Hepatocyte (in vitro differentiated cells): Measurements from ENCODE around the gene SGPP2. TPM values are rescaled to one million over a fixed set of nuclear protein-coding genes. Genes with fewer than 3 reads are reported as not detected.

Experiments used
- DNase-seq: peaks from one replicate; pipeline ENCODE4 v3.0.0-alpha.2; 2016; ENCODE audit warnings: low spot score
- H2AFZ ChIP-seq: fragments of 200-600 bp; sonication (generic); 2 replicates; pipeline ENCODE4 v1.6.0; 2016; ENCODE audit warnings: antibody characterized with exemption, mild to moderate bottlenecking
- H3K27ac ChIP-seq: fragments of 200-600 bp; sonication (generic); 2 replicates; pipeline ENCODE4 v1.5.1; 2016; ENCODE audit warnings: mild to moderate bottlenecking
- H3K27me3 ChIP-seq: fragments of 200-600 bp; sonication (generic); 2 replicates; pipeline ENCODE4 v1.6.1; 2016
- H3K36me3 ChIP-seq: fragments of 200-600 bp; sonication (generic); replicated peaks from 2 replicates; pipeline ENCODE4 v1.5.1; 2016; ENCODE audit warnings: low read depth; ENCODE audit not compliant: insufficient read depth
- H3K4me1 ChIP-seq: fragments of 200-600 bp; sonication (generic); 2 replicates; pipeline ENCODE4 v1.5.1; 2016; ENCODE audit warnings: mild to moderate bottlenecking, moderate library complexity; ENCODE audit not compliant: insufficient read depth
- H3K4me2 ChIP-seq: fragments of 200-600 bp; sonication (generic); 2 replicates; pipeline ENCODE4 v1.6.0; 2016
- H3K4me3 ChIP-seq: fragments of 200-600 bp; sonication (generic); 2 replicates; pipeline ENCODE4 v1.5.1; 2016; ENCODE audit warnings: mild to moderate bottlenecking
- H3K79me2 ChIP-seq: fragments of 200-600 bp; sonication (generic); 2 replicates; pipeline ENCODE4 v1.6.0; 2017; ENCODE audit warnings: mild to moderate bottlenecking
- H3K9me2 ChIP-seq: fragments of 200-600 bp; sonication (generic); replicated peaks from 2 replicates; pipeline ENCODE4 v1.6.0; 2017; ENCODE audit warnings: mild to moderate bottlenecking; ENCODE audit not compliant: insufficient read depth
- H3K9me3 ChIP-seq: fragments of 200-600 bp; sonication (generic); 2 replicates; pipeline ENCODE4 v1.5.1; 2016; ENCODE audit warnings: low read depth, mild to moderate bottlenecking
- H4K20me1 ChIP-seq: fragments of 200-600 bp; sonication (generic); 2 replicates; pipeline ENCODE4 v1.6.0; 2016; ENCODE audit warnings: mild to moderate bottlenecking; ENCODE audit not compliant: insufficient read depth, poor library complexity, severe bottlenecking
- CTCF ChIP-seq: fragments of 200-600 bp; sonication (generic); IDR thresholded peaks from 2 replicates; pipeline ENCODE4 v1.5.1; 2016; ENCODE audit warnings: antibody characterized with exemption, mild to moderate bottlenecking; ENCODE audit not compliant: poor library complexity
- EZH2 ChIP-seq: fragments of 200-600 bp; sonication (generic); IDR thresholded peaks from 2 replicates; pipeline ENCODE4 v1.6.1; 2016; ENCODE audit warnings: antibody characterized with exemption, mild to moderate bottlenecking, borderline replicate concordance
- EZH2phosphoT487 ChIP-seq: fragments of 200-600 bp; sonication (generic); IDR thresholded peaks from one replicate; pipeline ENCODE4 v1.6.1; 2018; ENCODE audit warnings: antibody characterized with exemption, mild to moderate bottlenecking, low read depth, moderate library complexity; ENCODE audit not compliant: unreplicated experiment, severe bottlenecking
- WGBS: methylation state at CpG from one replicate; pipeline ENCODE4 v1.1.6; 2016; ENCODE audit warnings: low lambda C conversion rate; ENCODE audit errors: missing lambda C conversion rate; 5-methylcytosine and 5-hydroxymethylcytosine counted together
- polyA plus RNA-seq: library from polyadenylated mRNA; unstranded; fragments of >200 nt; fragmentation: Nextera tagmentation; extraction: Ambion mirVana; gene quantifications from 2 replicates; pipeline ENCODE4 v1.2.1, GENCODE V29; 2016
- total RNA-seq: library from RNA; depleted of rRNA; stranded (reverse); fragments of >200 nt; gene quantifications from 2 replicates; pipeline ENCODE4 v1.2.3, GENCODE V29; 2014

Gene SGPP2
- total and polyA plus RNA-seq, 2 experiments from 2014 or later: 1.4 to 1.8 TPM

- no peaks in the 10 kb centered on the region for H3K9me3 ChIP-seq
- TF ChIP-seq EZH2 (no peak), EZH2phosphoT487 (no peak)
- no peaks in the 10 kb centered on the region for H3K79me2 ChIP-seq
- no peak overlapping the region for H3K4me2 ChIP-seq
- H4K20me1 ChIP-seq: no peaks in the 10 kb centered on the region
- H3K4me3 ChIP-seq: no peak overlapping the region
- H3K4me1 ChIP-seq: no peaks in the 10 kb centered on the region
- no peak for DNase-seq
- no peak overlapping the region for H3K27ac ChIP-seq
- H3K36me3 ChIP-seq: no peaks in the 10 kb centered on the region
- no peaks in the 10 kb centered on the region for H3K27me3 ChIP-seq
- no peak overlapping the region for H2AFZ ChIP-seq
- no peaks in the 10 kb centered on the region for H3K9me2 ChIP-seq
- WGBS: 100% methylated on average over 2 of the region's 2 CpGs
Measured at GRCh38 chr2:222504719-222505118, 80.4 kb downstream of the SGPP2 start.

GRCh38 chr2:222506230-222506935, 82.0 kb downstream of the SGPP2 start:
- Histone ChIP-seq H3K79me2 (no peaks in the 10 kb centered on the region), H3K4me3 (no peak overlapping the region), H4K20me1 (no peaks in the 10 kb centered on the region), H2AFZ (no peak overlapping the region), H3K4me1 (no peaks in the 10 kb centered on the region), H3K4me2 (no peak overlapping the region), H3K36me3 (no peaks in the 10 kb centered on the region), H3K9me2 (no peaks in the 10 kb centered on the region), H3K27me3 (no peaks in the 10 kb centered on the region), H3K9me3 (no peaks in the 10 kb centered on the region), H3K27ac (no peak overlapping the region)
- TF ChIP-seq CTCF: no peak
- no peak for DNase-seq
- 81% methylated on average over 5 of the region's 5 CpGs for WGBS

- no peak for DNase-seq
- Histone ChIP-seq H3K4me1 (peaks cover 8% of the 10 kb centered on the region), H2AFZ (no peak overlapping the region), H3K27ac (no peak overlapping the region), H3K9me2 (no peaks in the 10 kb centered on the region), H3K27me3 (no peaks in the 10 kb centered on the region), H3K36me3 (no peaks in the 10 kb centered on the region), H3K9me3 (no peaks in the 10 kb centered on the region), H3K4me2 (no peak overlapping the region), H3K79me2 (no peaks in the 10 kb centered on the region), H3K4me3 (no peak overlapping the region), H4K20me1 (no peaks in the 10 kb centered on the region)
- no peak for TF ChIP-seq CTCF
- TF ChIP-seq EZH2: no peak
- no peak for TF ChIP-seq EZH2phosphoT487
Measured at GRCh38 chr2:222514901-222515300, 90.6 kb downstream of the SGPP2 start.

GRCh38 chr2:222518570-222519381, 94.4 kb downstream of the SGPP2 start:
- Histone ChIP-seq H4K20me1 (no peaks in the 10 kb centered on the region), H3K9me2 (no peaks in the 10 kb centered on the region), H3K9me3 (no peaks in the 10 kb centered on the region), H3K4me3 (no peak overlapping the region), H3K27me3 (no peaks in the 10 kb centered on the region), H3K4me2 (peak overlapping the region; percentile 9), H3K79me2 (no peaks in the 10 kb centered on the region), H3K27ac (peak overlapping the region; percentile 59), H3K4me1 (peaks cover 8% of the 10 kb centered on the region), H3K36me3 (no peaks in the 10 kb centered on the region), H2AFZ (no peak overlapping the region)
- 34% methylated on average over 8 of the region's 8 CpGs for WGBS
- no peak for TF ChIP-seq CTCF
- TF ChIP-seq EZH2: no peak
- TF ChIP-seq EZH2phosphoT487: no peak
- DNase-seq: peak; percentile 41
